HG03571 (cell line): ENCODE results near the gene SKIL.
A peak's percentile ranks its signal among the peaks of the same experiment; 100 is the strongest.
"Not testable (repeated sequence)": the region's sequence is repeated elsewhere in the genome, so short reads cannot be mapped to it uniquely, and the experiment has no call there.

Experiments used
- ATAC-seq: cut with Tn5 transposase; IDR thresholded peaks from one replicate; pipeline ENCODE4 v1.9.1; 2021; ENCODE audit not compliant: unreplicated experiment

SKIL gene

GRCh38 chr3:170357176-170358041 is at the start of gene SKIL:
Gene SKIL, plus strand, starts transcription at chr3:170357715. Its CDS starts 2,617 bp downstream, at chr3:170360332.
- ATAC-seq: peak; percentile 56

- ATAC-seq: no peak
Observed at GRCh38 chr3:170309046-170309445, 48.5 kb upstream of the SKIL start.

GRCh38 chr3:170317954-170318353 is 39.6 kb upstream of the SKIL start:
- no peak for ATAC-seq

- ATAC-seq: no peak
Observed at GRCh38 chr3:170320461-170321121, 36.9 kb upstream of the SKIL start.

GRCh38 chr3:170321321-170322034 is 36.0 kb upstream of the SKIL start:
- ATAC-seq: no peak

GRCh38 chr3:170322566-170323269 is 34.8 kb upstream of the SKIL start:
- no peak for ATAC-seq

GRCh38 chr3:170323331-170323730 is 34.2 kb upstream of the SKIL start:
- no peak for ATAC-seq

GRCh38 chr3:170324962-170325361 is 32.6 kb upstream of the SKIL start:
- ATAC-seq: no peak

- ATAC-seq: no peak
Observed at GRCh38 chr3:170327040-170327808, 30.3 kb upstream of the SKIL start.

- ATAC-seq: not testable (repeated sequence)
Observed at GRCh38 chr3:170327868-170328548, 29.5 kb upstream of the SKIL start.

- ATAC-seq: no peak
Observed at GRCh38 chr3:170330366-170330765, 27.1 kb upstream of the SKIL start.

GRCh38 chr3:170331143-170331542 is 26.4 kb upstream of the SKIL start:
- ATAC-seq: peak; percentile 69

- ATAC-seq: no peak
Observed at GRCh38 chr3:170337420-170337819, 20.1 kb upstream of the SKIL start.

- ATAC-seq: no peak
Observed at GRCh38 chr3:170338690-170339340, 18.7 kb upstream of the SKIL start.

GRCh38 chr3:170342273-170342672 is 15.2 kb upstream of the SKIL start:
- ATAC-seq: not testable (repeated sequence)

- ATAC-seq: not testable (repeated sequence)
Observed at GRCh38 chr3:170343859-170344258, 13.7 kb upstream of the SKIL start.

GRCh38 chr3:170344971-170345370 is 12.5 kb upstream of the SKIL start:
- ATAC-seq: no peak

GRCh38 chr3:170346481-170347392 is 10.8 kb upstream of the SKIL start:
- ATAC-seq: no peak
